GM23338 (cell line): ENCODE results near the gene TMEM88. TPM values are rescaled to one million over a fixed set of nuclear protein-coding genes. Genes with fewer than 3 reads are reported as not detected.
A peak's percentile ranks its signal among the peaks of the same experiment; 100 is the strongest.

Experiments used
- ATAC-seq: fragments of 200-7000 bp; cut with Tn5 transposase; 3 replicates; pipeline ENCODE4 v1.9.1; 2020
- DNase-seq: peaks from one replicate; pipeline ENCODE4 v3.0.0-alpha.2; 2015; ENCODE audit warnings: low spot score
- H2AFZ ChIP-seq: fragments of 200-600 bp; sonication (generic); 2 replicates; pipeline ENCODE4 v1.8.0; 2016; ENCODE audit warnings: antibody characterized with exemption, mild to moderate bottlenecking, moderate library complexity
- H3F3A ChIP-seq: fragments of 200-600 bp; sonication (generic); replicated peaks from 2 replicates; pipeline ENCODE4 v1.8.0; 2017; ENCODE audit warnings: antibody characterized with exemption, mixed run types, low read depth
- H3K27ac ChIP-seq: fragments of 200-600 bp; sonication (generic); 2 replicates; pipeline ENCODE4 v1.6.1; 2016; ENCODE audit warnings: low read depth
- H3K27me3 ChIP-seq: fragments of 200-600 bp; sonication (generic); 2 replicates; pipeline ENCODE4 v1.8.0; 2016; ENCODE audit warnings: mild to moderate bottlenecking, mixed run types, moderate library complexity; ENCODE audit not compliant: insufficient read depth
- H3K36me3 ChIP-seq: fragments of 200-600 bp; sonication (generic); 2 replicates; pipeline ENCODE4 v1.8.0; 2016; ENCODE audit warnings: mild to moderate bottlenecking; ENCODE audit not compliant: insufficient read depth
- H3K4me1 ChIP-seq: fragments of 200-600 bp; sonication (generic); 2 replicates; pipeline ENCODE4 v1.8.0; 2016; ENCODE audit warnings: mild to moderate bottlenecking, moderate library complexity; ENCODE audit not compliant: insufficient read depth
- H3K4me2 ChIP-seq: fragments of 200-600 bp; sonication (generic); 2 replicates; pipeline ENCODE4 v1.7.1; 2017; ENCODE audit warnings: mixed run types
- H3K4me3 ChIP-seq: fragments of 200-600 bp; sonication (generic); 2 replicates; pipeline ENCODE4 v1.6.1; 2016; ENCODE audit warnings: mixed run types
- H3K79me2 ChIP-seq: fragments of 200-600 bp; sonication (generic); replicated peaks from 2 replicates; pipeline ENCODE4 v1.8.0; 2017; ENCODE audit warnings: mild to moderate bottlenecking; ENCODE audit not compliant: insufficient read depth
- H3K9me2 ChIP-seq: fragments of 200-600 bp; sonication (generic); 2 replicates; pipeline ENCODE4 v1.8.0; 2017; ENCODE audit not compliant: insufficient read depth
- H4K20me1 ChIP-seq: fragments of 200-600 bp; sonication (generic); replicated peaks from 2 replicates; pipeline ENCODE4 v1.8.0; 2017; ENCODE audit warnings: mild to moderate bottlenecking; ENCODE audit not compliant: insufficient read depth
- H3K27ac Mint-ChIP-seq: 2 replicates; pipeline ENCODE4 v1.8.0; 2020; ENCODE audit warnings: inconsistent platforms, mild to moderate bottlenecking, moderate library complexity, mixed read lengths
- H3K27me3 Mint-ChIP-seq: 3 replicates; pipeline ENCODE4 v1.8.0; 2022; ENCODE audit warnings: low read depth, mild to moderate bottlenecking, moderate library complexity, mixed read lengths, inconsistent platforms; ENCODE audit not compliant: insufficient read depth, poor library complexity
- H3K36me3 Mint-ChIP-seq: 3 replicates; pipeline ENCODE4 v1.8.0; 2021; ENCODE audit warnings: low read depth, mild to moderate bottlenecking, inconsistent platforms, moderate library complexity, mixed read lengths
- H3K4me1 Mint-ChIP-seq: 3 replicates; pipeline ENCODE4 v1.8.0; 2020; ENCODE audit warnings: mild to moderate bottlenecking, inconsistent platforms, mixed read lengths
- H3K4me3 Mint-ChIP-seq: 3 replicates; pipeline ENCODE4 v1.8.0; 2021; ENCODE audit warnings: moderate library complexity, mild to moderate bottlenecking, inconsistent platforms, mixed read lengths
- H3K9me3 Mint-ChIP-seq: 3 replicates; pipeline ENCODE4 v1.8.0; 2020; ENCODE audit warnings: moderate library complexity, mild to moderate bottlenecking, inconsistent platforms, mixed read lengths
- CREB1 ChIP-seq: fragments of 250-450 bp; sonication (Bioruptor Pico); IDR thresholded peaks from 2 replicates; pipeline ENCODE4 v1.5.0; 2020; ENCODE audit warnings: low read depth, mild to moderate bottlenecking, moderate library complexity
- CTCF ChIP-seq, 2 experiments: fragments of 200-600 bp in 1 of 2; sonication (generic) in 1 of 2; conservative IDR thresholded peaks; 2 replicates each; pipeline versions ENCODE4 v1.5.1 to v1.6.1; 2016 to 2017; ENCODE audit warnings: antibody characterized with exemption in 2 of 2, low read depth in 2 of 2, mild to moderate bottlenecking in 2 of 2, moderate library complexity in 1 of 2
- EZH2 ChIP-seq: fragments of 200-600 bp; sonication (generic); IDR thresholded peaks from one replicate; pipeline ENCODE4 v1.8.0; 2017; ENCODE audit warnings: antibody characterized with exemption, mild to moderate bottlenecking, low read depth; ENCODE audit not compliant: unreplicated experiment
- EZH2phosphoT487 ChIP-seq: fragments of 200-600 bp; sonication (generic); IDR thresholded peaks from one replicate; pipeline ENCODE4 v1.8.1; 2018; ENCODE audit warnings: antibody characterized with exemption; ENCODE audit not compliant: unreplicated experiment
- JUNB ChIP-seq: IDR thresholded peaks from one replicate; pipeline ENCODE4 v1.6.1; 2016; ENCODE audit warnings: antibody characterized with exemption; ENCODE audit not compliant: unreplicated experiment
- NANOG ChIP-seq: IDR thresholded peaks from 2 replicates; pipeline ENCODE4 v1.6.1; 2016; ENCODE audit warnings: antibody characterized with exemption, borderline replicate concordance
- POLR2AphosphoS5 ChIP-seq: IDR thresholded peaks from 2 replicates; pipeline ENCODE4 v1.6.1; 2016; ENCODE audit warnings: antibody characterized with exemption, low read depth
- ZNF114 ChIP-seq: fragments of 250-450 bp; sonication (Bioruptor Pico); IDR thresholded peaks from 2 replicates; pipeline ENCODE4 v1.5.0; 2020; ENCODE audit warnings: mild to moderate bottlenecking, moderate library complexity
- ZNF331 ChIP-seq: fragments of 250-450 bp; sonication (Bioruptor Pico); IDR thresholded peaks from 2 replicates; pipeline ENCODE4 v1.5.0; 2020; ENCODE audit warnings: low read depth, mild to moderate bottlenecking, moderate library complexity
- polyA plus RNA-seq: library from polyadenylated mRNA; unstranded; fragments of >200 nt; fragmentation: Nextera tagmentation; extraction: Ambion mirVana; gene quantifications from 2 replicates; pipeline ENCODE4 v1.2.1, GENCODE V29; 2016
- total RNA-seq: library from RNA; depleted of rRNA; stranded (reverse); fragments of >200 nt; shearing (Covaris generic); gene quantifications from 2 replicates; pipeline ENCODE4 v1.2.3, GENCODE V29; 2014
- TF ChIP-seq, protein P1 (sequence below): IDR thresholded peaks from one replicate; pipeline ENCODE4 v1.6.1; 2018; ENCODE audit warnings: antibody characterized with exemption; ENCODE audit not compliant: unreplicated experiment
- TF ChIP-seq, protein P2 (sequence below): IDR thresholded peaks from 2 replicates; pipeline ENCODE4 v1.6.1; 2016; ENCODE audit warnings: antibody characterized with exemption

TMEM88 gene
- total and polyA plus RNA-seq, 2 experiments from 2014 or later, result 0.58 to 0.97 TPM

GRCh38 chr17:7838090-7839075, 16.5 kb upstream of the TMEM88 start:
- Histone ChIP-seq H2AFZ (no peak overlapping the region), H4K20me1 (peaks cover 13% of the 10 kb centered on the region), H3F3A (peaks cover 30% of the 10 kb centered on the region), H3K79me2 (no peaks in the 10 kb centered on the region), H3K9me2 (no peaks in the 10 kb centered on the region), H3K4me1 (peaks cover 25% of the 10 kb centered on the region), H3K4me3 (peak overlapping the region; percentile 48), H3K27ac (no peak overlapping the region), H3K36me3 (peaks cover 6% of the 10 kb centered on the region; the same call in 1 of the 2 replicates), H3K4me2 (peak overlapping the region; percentile 78), H3K27me3 (peaks cover 74% of the 10 kb centered on the region)
- Mint-ChIP-seq H3K9me3 (no peaks in the 10 kb centered on the region; the same call in 1 of the 3 replicates), H3K4me1 (peaks cover 40% of the 10 kb centered on the region), H3K27me3 (peaks cover 70% of the 10 kb centered on the region), H3K4me3 (peak overlapping the region; percentile 91), H3K27ac (no peak overlapping the region), H3K36me3 (peaks cover 2% of the 10 kb centered on the region; the same call in 1 of the 3 replicates)
- TF ChIP-seq ZNF114 (CRISPR knock-in tag) (no peak), EZH2 (peak; percentile 41)
- ATAC-seq (no peak), DNase-seq (peak; percentile 78)

DNA sequence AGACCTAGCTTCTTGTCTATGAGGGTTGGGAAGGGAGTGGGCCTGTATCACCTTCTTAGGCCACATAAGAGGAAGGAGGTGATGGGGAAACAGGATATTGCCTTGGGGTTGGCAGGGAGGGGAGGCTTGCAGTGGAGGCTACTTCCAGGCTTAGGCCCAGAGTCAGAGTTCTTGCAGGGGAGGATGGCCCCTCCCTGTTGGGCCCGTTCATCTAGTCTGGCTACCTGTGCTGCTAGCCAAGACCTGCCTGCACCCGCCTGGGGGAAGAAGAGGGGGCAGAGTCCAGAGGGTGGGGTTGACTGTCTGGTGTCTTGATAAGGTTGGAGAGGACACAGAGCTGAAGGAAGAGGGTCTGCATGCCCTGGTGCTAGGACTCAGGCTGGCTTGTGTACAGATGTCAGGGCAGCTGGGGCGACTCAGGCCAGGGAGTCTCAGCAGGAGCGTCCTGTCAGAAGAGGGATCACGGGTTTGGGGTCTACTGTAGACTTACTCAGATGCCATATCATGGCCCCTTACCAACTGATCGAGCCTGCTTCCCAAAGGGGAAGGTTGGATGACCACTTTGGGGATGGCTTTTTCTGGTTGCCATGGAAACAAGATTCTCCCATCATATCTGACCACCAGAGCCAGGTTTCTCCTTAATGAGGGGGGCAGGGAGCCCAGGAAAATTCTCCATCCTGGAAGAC, 15.5 kb upstream of the TMEM88 start:
- H3K9me3 Mint-ChIP-seq, result no peaks in the 10 kb centered on the region; the same call in 1 of the 3 replicates
- no peak overlapping the region for H3K4me3 Mint-ChIP-seq
- peaks cover 40% of the 10 kb centered on the region for H3K4me1 Mint-ChIP-seq
- peaks cover 13% of the 10 kb centered on the region for H4K20me1 ChIP-seq
- TF ChIP-seq CREB1 (CRISPR knock-in tag), result no peak
- no peak for TF ChIP-seq JUNB
- TF ChIP-seq EZH2phosphoT487, result no peak
- TF ChIP-seq, protein P1, sequence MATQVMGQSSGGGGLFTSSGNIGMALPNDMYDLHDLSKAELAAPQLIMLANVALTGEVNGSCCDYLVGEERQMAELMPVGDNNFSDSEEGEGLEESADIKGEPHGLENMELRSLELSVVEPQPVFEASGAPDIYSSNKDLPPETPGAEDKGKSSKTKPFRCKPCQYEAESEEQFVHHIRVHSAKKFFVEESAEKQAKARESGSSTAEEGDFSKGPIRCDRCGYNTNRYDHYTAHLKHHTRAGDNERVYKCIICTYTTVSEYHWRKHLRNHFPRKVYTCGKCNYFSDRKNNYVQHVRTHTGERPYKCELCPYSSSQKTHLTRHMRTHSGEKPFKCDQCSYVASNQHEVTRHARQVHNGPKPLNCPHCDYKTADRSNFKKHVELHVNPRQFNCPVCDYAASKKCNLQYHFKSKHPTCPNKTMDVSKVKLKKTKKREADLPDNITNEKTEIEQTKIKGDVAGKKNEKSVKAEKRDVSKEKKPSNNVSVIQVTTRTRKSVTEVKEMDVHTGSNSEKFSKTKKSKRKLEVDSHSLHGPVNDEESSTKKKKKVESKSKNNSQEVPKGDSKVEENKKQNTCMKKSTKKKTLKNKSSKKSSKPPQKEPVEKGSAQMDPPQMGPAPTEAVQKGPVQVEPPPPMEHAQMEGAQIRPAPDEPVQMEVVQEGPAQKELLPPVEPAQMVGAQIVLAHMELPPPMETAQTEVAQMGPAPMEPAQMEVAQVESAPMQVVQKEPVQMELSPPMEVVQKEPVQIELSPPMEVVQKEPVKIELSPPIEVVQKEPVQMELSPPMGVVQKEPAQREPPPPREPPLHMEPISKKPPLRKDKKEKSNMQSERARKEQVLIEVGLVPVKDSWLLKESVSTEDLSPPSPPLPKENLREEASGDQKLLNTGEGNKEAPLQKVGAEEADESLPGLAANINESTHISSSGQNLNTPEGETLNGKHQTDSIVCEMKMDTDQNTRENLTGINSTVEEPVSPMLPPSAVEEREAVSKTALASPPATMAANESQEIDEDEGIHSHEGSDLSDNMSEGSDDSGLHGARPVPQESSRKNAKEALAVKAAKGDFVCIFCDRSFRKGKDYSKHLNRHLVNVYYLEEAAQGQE, result no peak
- TF ChIP-seq CTCF (conservative IDR thresholded peaks at IDR 0.05; ENCODE audit: low read depth in 2 of 2), result no peak
- no peak for TF ChIP-seq NANOG
- no peak for TF ChIP-seq POLR2AphosphoS5
- TF ChIP-seq ZNF331 (CRISPR knock-in tag), result no peak
- no peak for TF ChIP-seq EZH2
- TF ChIP-seq, protein P2, sequence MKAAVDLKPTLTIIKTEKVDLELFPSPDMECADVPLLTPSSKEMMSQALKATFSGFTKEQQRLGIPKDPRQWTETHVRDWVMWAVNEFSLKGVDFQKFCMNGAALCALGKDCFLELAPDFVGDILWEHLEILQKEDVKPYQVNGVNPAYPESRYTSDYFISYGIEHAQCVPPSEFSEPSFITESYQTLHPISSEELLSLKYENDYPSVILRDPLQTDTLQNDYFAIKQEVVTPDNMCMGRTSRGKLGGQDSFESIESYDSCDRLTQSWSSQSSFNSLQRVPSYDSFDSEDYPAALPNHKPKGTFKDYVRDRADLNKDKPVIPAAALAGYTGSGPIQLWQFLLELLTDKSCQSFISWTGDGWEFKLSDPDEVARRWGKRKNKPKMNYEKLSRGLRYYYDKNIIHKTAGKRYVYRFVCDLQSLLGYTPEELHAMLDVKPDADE, result no peak
- peaks cover 27% of the 10 kb centered on the region for H3K4me1 ChIP-seq
- ATAC-seq (no peak), DNase-seq (no peak)
- H2AFZ ChIP-seq, result no peak overlapping the region
- peaks cover 30% of the 10 kb centered on the region for H3F3A ChIP-seq
- H3K4me2 ChIP-seq, result no peak overlapping the region
- H3K36me3 Mint-ChIP-seq, result peaks cover 2% of the 10 kb centered on the region; the same call in 1 of the 3 replicates
- no peak overlapping the region for H3K27ac Mint-ChIP-seq
- H3K4me3 ChIP-seq, result no peak overlapping the region
- H3K9me2 ChIP-seq, result no peaks in the 10 kb centered on the region
- peaks cover 78% of the 10 kb centered on the region for H3K27me3 ChIP-seq
- no peaks in the 10 kb centered on the region for H3K79me2 ChIP-seq
- peaks cover 69% of the 10 kb centered on the region for H3K27me3 Mint-ChIP-seq
- H3K36me3 ChIP-seq, result peaks cover 6% of the 10 kb centered on the region; the same call in 1 of the 2 replicates
- H3K27ac ChIP-seq, result no peak overlapping the region
